Measurements from ENCODE around the gene RBM18.

DNA sequence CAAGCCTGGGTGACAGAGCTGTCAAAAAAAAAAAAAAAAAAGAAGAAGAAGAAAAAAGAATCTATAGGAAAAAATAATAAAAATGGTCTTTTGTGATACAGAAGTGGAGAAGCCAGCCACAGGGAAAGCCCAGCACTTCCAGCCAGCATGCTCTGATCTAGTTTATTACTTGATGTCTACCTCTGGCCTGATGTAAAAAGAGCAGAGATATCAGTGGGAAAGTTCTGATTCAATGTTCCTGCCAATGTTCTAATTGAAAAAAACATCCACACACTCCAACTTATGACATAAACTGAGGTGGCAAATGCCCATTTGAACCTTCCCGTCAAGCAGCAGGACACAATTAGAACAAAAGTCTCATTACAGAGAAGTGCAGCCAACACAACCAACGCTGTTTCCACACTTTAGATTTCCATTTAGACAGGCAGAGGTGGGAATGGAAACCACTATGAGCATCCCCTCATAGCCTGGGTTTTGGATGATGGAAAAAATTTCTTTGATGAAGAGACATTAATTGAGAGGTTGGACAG is 5.7 kb downstream of the RBM18 start:
- no peak for TF ChIP-seq POLR2A (IDR thresholded peaks at IDR 0.05; ENCODE audit: low read depth)
- TF ChIP-seq, protein P1, sequence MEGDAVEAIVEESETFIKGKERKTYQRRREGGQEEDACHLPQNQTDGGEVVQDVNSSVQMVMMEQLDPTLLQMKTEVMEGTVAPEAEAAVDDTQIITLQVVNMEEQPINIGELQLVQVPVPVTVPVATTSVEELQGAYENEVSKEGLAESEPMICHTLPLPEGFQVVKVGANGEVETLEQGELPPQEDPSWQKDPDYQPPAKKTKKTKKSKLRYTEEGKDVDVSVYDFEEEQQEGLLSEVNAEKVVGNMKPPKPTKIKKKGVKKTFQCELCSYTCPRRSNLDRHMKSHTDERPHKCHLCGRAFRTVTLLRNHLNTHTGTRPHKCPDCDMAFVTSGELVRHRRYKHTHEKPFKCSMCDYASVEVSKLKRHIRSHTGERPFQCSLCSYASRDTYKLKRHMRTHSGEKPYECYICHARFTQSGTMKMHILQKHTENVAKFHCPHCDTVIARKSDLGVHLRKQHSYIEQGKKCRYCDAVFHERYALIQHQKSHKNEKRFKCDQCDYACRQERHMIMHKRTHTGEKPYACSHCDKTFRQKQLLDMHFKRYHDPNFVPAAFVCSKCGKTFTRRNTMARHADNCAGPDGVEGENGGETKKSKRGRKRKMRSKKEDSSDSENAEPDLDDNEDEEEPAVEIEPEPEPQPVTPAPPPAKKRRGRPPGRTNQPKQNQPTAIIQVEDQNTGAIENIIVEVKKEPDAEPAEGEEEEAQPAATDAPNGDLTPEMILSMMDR (IDR thresholded peaks at IDR 0.05) = no peak

Data from esophagus muscularis mucosa (tissue), 3 donors.